SK-N-SH (cell line): ENCODE data around the gene SORL1. TPM values are rescaled to one million over a fixed set of nuclear protein-coding genes. Genes with fewer than 3 reads are reported as not detected.

Source experiments
- CTCF ChIA-PET: fragments of 300-600, 350-600 bp; formaldehyde crosslinking; extraction: SDS; loops from one replicate; lab custom pipeline; 2021; lab: Yijun Ruan, JAX
- POLR2A ChIA-PET: fragments of 350-600 bp; sonication (Branson Sonifier 250); formaldehyde crosslinking; extraction: SDS; loops from one replicate; lab custom pipeline; 2020; ENCODE audit warnings: antibody characterized with exemption, inconsistent platforms; lab: Yijun Ruan, JAX
- DNase-seq: peaks from one replicate; pipeline ENCODE4 v3.0.0; 2012
- H2AFZ ChIP-seq: fragments of 200-600 bp; sonication (generic); 2 replicates; pipeline ENCODE4 v1.8.1; 2016; ENCODE audit warnings: antibody characterized with exemption, mild to moderate bottlenecking, low read depth
- H3F3A ChIP-seq: fragments of 200-600 bp; sonication (generic); replicated peaks from 2 replicates; pipeline ENCODE3; 2016; ENCODE audit warnings: antibody characterized with exemption, mild to moderate bottlenecking; ENCODE audit not compliant: insufficient read depth
- H3K27ac ChIP-seq, 2 experiments: fragments of 200-500 bp in 1 of 2; fragments of 200-600 bp in 1 of 2; sonication (Bioruptor generic) in 1 of 2; sonication (generic), shearing (Covaris generic) in 1 of 2; 2 replicates each; pipeline versions ENCODE4 v1.5.1 to v1.6.1; 2014 to 2016; ENCODE audit warnings: low read depth in 2 of 2, inconsistent platforms in 1 of 2, low read length in 1 of 2, mild to moderate bottlenecking in 1 of 2, mixed read lengths in 1 of 2
- H3K27me3 ChIP-seq: fragments of 200-600 bp; sonication (generic), shearing (Covaris generic); 2 replicates; pipeline ENCODE4 v1.6.1; 2016; ENCODE audit warnings: mixed run types; ENCODE audit not compliant: insufficient read depth
- H3K36me3 ChIP-seq, 2 experiments: fragments of 200-500 bp in 1 of 2; fragments of 200-600 bp in 1 of 2; sonication (Bioruptor generic) in 1 of 2; sonication (generic) in 1 of 2; replicated peaks in 1 of 2; 2 replicates each; pipeline versions ENCODE3 to v1.5.1; 2014 to 2016; ENCODE audit warnings: low read length in 1 of 2, mild to moderate bottlenecking in 1 of 2; ENCODE audit not compliant: insufficient read depth in 2 of 2, control insufficient read depth in 1 of 2
- H3K4me1 ChIP-seq, 2 experiments: fragments of 200-500 bp in 1 of 2; fragments of 200-600 bp in 1 of 2; sonication (Bioruptor generic) in 1 of 2; sonication (generic), shearing (Covaris generic) in 1 of 2; 2 replicates each; pipeline versions ENCODE4 v1.5.1 to v1.6.1; 2014 to 2016; ENCODE audit warnings: low read depth in 1 of 2, low read length in 1 of 2, mixed run types in 1 of 2; ENCODE audit not compliant: insufficient read depth in 2 of 2, control insufficient read depth in 1 of 2
- H3K4me2 ChIP-seq: fragments of 200-600 bp; sonication (generic), shearing (Covaris generic); 2 replicates; pipeline ENCODE4 v1.6.1; 2017; ENCODE audit warnings: mixed run types
- H3K4me3 ChIP-seq, 2 experiments: fragments of 200-500 bp in 1 of 2; fragments of 200-600 bp in 1 of 2; sonication (Bioruptor generic) in 1 of 2; sonication (generic), shearing (Covaris generic) in 1 of 2; 2 replicates each; pipeline versions ENCODE4 v1.5.1 to v1.8.1; 2014 to 2016; ENCODE audit warnings: low read depth in 2 of 2, inconsistent platforms in 1 of 2, low read length in 1 of 2, mild to moderate bottlenecking in 1 of 2, mixed read lengths in 1 of 2, moderate library complexity in 1 of 2
- H3K79me2 ChIP-seq: fragments of 200-600 bp; sonication (generic); 2 replicates; pipeline ENCODE4 v1.8.1; 2017; ENCODE audit warnings: mild to moderate bottlenecking; ENCODE audit not compliant: insufficient read depth
- H3K9ac ChIP-seq: fragments of 200-600 bp; sonication (generic); 2 replicates; pipeline ENCODE4 v1.6.1; 2017; ENCODE audit warnings: mixed run types
- H3K9me2 ChIP-seq: fragments of 200-600 bp; sonication (generic); 2 replicates; pipeline ENCODE4 v1.6.1; 2017; ENCODE audit warnings: mixed run types
- H3K9me3 ChIP-seq: fragments of 200-600 bp; sonication (generic); 2 replicates; pipeline ENCODE4 v1.6.1; 2017; ENCODE audit warnings: mixed run types, mild to moderate bottlenecking, moderate library complexity
- H4K20me1 ChIP-seq: fragments of 200-600 bp; sonication (generic); 2 replicates; pipeline ENCODE4 v1.6.1; 2017; ENCODE audit warnings: mild to moderate bottlenecking, mixed run types; ENCODE audit not compliant: insufficient read depth
- FOXJ3 ChIP-seq: sonication (generic); formaldehyde crosslinking; IDR thresholded peaks from 2 replicates; pipeline ENCODE4 v1.5.1; 2020; ENCODE audit warnings: mild to moderate bottlenecking, missing genetic modification reagents
- GABPA ChIP-seq: IDR thresholded peaks from 2 replicates; pipeline ENCODE4 v1.4.0; 2012; ENCODE audit warnings: low read depth, mild to moderate bottlenecking
- GATA2 ChIP-seq: sonication (generic); formaldehyde crosslinking; IDR thresholded peaks from 2 replicates; pipeline ENCODE4 v1.5.0; 2020; ENCODE audit warnings: mild to moderate bottlenecking, missing genetic modification reagents
- MAX ChIP-seq: IDR thresholded peaks from 2 replicates; pipeline ENCODE4 v1.4.0; 2012; ENCODE audit warnings: low read depth
- RCOR1 ChIP-seq: fragments of 150-350 bp; IDR thresholded peaks from 2 replicates; pipeline ENCODE4 v1.6.1; 2017; ENCODE audit warnings: antibody characterized with exemption, low read length
- RFX5 ChIP-seq: IDR thresholded peaks from 2 replicates; pipeline ENCODE4 v1.6.1; 2012; ENCODE audit warnings: mild to moderate bottlenecking, improper control_type of control experiment, low read length
- RXRA ChIP-seq: IDR thresholded peaks from 2 replicates; pipeline ENCODE4 v1.4.0; 2012; ENCODE audit warnings: low read depth, mild to moderate bottlenecking, borderline replicate concordance
- TCF12 ChIP-seq: IDR thresholded peaks from 2 replicates; pipeline ENCODE4 v1.4.0; 2012
- YY1 ChIP-seq: IDR thresholded peaks from 2 replicates; pipeline ENCODE4 v1.4.0; 2012; ENCODE audit warnings: low read depth, mild to moderate bottlenecking
- WGBS: methylation state at CpG from one replicate; pipeline ENCODE4 v1.1.6; 2017; ENCODE audit warnings: low lambda C conversion rate; 5-methylcytosine and 5-hydroxymethylcytosine counted together
- polyA plus RNA-seq, 3 experiments: library from polyadenylated mRNA; depleted of rRNA; stranded (reverse); fragments of >200 nt; gene quantifications; 2 replicates each; pipeline ENCODE4 v1.2.3, GENCODE V29; 2012
- TF ChIP-seq, protein P1 (sequence below): fragments of 200-600 bp; sonication (generic); IDR thresholded peaks from 2 replicates; pipeline ENCODE4 v1.6.1; 2017; ENCODE audit warnings: antibody characterized with exemption, mild to moderate bottlenecking, moderate library complexity
- TF ChIP-seq, protein P2 (sequence below): IDR thresholded peaks from 2 replicates; pipeline ENCODE4 v1.4.0; 2012; ENCODE audit warnings: low read depth, borderline replicate concordance
- TF ChIP-seq, protein P3 (sequence below): IDR thresholded peaks from 2 replicates; pipeline ENCODE4 v1.4.0; 2012; ENCODE audit warnings: low read depth, borderline replicate concordance

SORL1 gene
- polyA plus RNA-seq, 1 of the 3 experiments (the other 2 are of a cell fraction), result 7.1 TPM

- H3K27me3 ChIP-seq, result no peaks in the 10 kb centered on the region
- TF ChIP-seq MAX, result no peak
- no peak for TF ChIP-seq RCOR1
- no peak for TF ChIP-seq GABPA
- TF ChIP-seq, protein P1, sequence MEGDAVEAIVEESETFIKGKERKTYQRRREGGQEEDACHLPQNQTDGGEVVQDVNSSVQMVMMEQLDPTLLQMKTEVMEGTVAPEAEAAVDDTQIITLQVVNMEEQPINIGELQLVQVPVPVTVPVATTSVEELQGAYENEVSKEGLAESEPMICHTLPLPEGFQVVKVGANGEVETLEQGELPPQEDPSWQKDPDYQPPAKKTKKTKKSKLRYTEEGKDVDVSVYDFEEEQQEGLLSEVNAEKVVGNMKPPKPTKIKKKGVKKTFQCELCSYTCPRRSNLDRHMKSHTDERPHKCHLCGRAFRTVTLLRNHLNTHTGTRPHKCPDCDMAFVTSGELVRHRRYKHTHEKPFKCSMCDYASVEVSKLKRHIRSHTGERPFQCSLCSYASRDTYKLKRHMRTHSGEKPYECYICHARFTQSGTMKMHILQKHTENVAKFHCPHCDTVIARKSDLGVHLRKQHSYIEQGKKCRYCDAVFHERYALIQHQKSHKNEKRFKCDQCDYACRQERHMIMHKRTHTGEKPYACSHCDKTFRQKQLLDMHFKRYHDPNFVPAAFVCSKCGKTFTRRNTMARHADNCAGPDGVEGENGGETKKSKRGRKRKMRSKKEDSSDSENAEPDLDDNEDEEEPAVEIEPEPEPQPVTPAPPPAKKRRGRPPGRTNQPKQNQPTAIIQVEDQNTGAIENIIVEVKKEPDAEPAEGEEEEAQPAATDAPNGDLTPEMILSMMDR, result no peak
- TF ChIP-seq, protein P2, sequence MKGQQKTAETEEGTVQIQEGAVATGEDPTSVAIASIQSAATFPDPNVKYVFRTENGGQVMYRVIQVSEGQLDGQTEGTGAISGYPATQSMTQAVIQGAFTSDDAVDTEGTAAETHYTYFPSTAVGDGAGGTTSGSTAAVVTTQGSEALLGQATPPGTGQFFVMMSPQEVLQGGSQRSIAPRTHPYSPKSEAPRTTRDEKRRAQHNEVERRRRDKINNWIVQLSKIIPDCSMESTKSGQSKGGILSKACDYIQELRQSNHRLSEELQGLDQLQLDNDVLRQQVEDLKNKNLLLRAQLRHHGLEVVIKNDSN, result no peak
- TF ChIP-seq YY1, result no peak
- no peak for TF ChIP-seq RXRA
- TF ChIP-seq, protein P3, sequence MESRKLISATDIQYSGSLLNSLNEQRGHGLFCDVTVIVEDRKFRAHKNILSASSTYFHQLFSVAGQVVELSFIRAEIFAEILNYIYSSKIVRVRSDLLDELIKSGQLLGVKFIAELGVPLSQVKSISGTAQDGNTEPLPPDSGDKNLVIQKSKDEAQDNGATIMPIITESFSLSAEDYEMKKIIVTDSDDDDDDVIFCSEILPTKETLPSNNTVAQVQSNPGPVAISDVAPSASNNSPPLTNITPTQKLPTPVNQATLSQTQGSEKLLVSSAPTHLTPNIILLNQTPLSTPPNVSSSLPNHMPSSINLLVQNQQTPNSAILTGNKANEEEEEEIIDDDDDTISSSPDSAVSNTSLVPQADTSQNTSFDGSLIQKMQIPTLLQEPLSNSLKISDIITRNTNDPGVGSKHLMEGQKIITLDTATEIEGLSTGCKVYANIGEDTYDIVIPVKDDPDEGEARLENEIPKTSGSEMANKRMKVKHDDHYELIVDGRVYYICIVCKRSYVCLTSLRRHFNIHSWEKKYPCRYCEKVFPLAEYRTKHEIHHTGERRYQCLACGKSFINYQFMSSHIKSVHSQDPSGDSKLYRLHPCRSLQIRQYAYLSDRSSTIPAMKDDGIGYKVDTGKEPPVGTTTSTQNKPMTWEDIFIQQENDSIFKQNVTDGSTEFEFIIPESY, result no peak
- no peak for TF ChIP-seq TCF12
- DNase-seq, result no peak
- ChIA-PET CTCF (interaction anchor here (0.8 to 1.3 kb wide), 2 partner anchors 49 to 91 kb away, joined by 3 read pairs; no protein-coding TSS in a partner anchor), POLR2A (no interaction called here)
- H3K4me2 ChIP-seq, result no peak overlapping the region
- no peaks in the 10 kb centered on the region for H3F3A ChIP-seq
- H3K27ac ChIP-seq, result no peak overlapping the region
- H3K36me3 ChIP-seq, result peaks cover 0 to 2% of the 10 kb centered on the region in 2 experiments
- no peaks in the 10 kb centered on the region for H3K9me2 ChIP-seq
- WGBS, result 70% methylated on average over 2 of the region's 2 CpGs
- H3K9me3 ChIP-seq, result no peaks in the 10 kb centered on the region
- no peaks in the 10 kb centered on the region for H3K4me1 ChIP-seq
- H3K4me3 ChIP-seq, result no peak overlapping the region
- H4K20me1 ChIP-seq, result no peaks in the 10 kb centered on the region
- no peak overlapping the region for H2AFZ ChIP-seq
- H3K79me2 ChIP-seq, result no peaks in the 10 kb centered on the region
- H3K9ac ChIP-seq, result no peak overlapping the region
Observed at GRCh38 chr11:121500275-121500674, 48.2 kb downstream of the SORL1 start.

DNA sequence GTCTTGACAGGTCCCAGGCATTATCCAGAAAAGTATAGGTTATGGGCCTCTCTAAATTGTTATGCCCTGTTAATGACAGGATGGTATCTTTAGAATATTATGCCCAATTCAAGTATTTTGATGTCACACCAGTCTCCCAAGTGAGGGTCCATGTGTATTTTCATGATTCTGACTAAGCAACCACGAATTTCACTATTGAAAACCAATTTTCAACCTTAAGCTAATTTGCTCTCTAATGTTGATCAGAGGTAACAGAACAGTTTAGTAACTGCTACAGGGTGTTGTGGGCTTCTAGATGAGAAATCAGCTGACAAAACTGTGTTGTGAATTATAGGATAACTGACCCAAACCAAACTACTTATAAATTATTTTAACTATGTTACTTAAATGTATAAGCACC lies 48.6 kb downstream of the SORL1 start:
- H3K9me2 ChIP-seq, result no peaks in the 10 kb centered on the region
- peaks cover 3% of the 10 kb centered on the region; the same call in 1 of the 2 replicates for H3K9me3 ChIP-seq
- no peak overlapping the region for H3K9ac ChIP-seq
- no peak overlapping the region for H3K4me3 ChIP-seq
- no peaks in the 10 kb centered on the region for H3K27me3 ChIP-seq
- no peaks in the 10 kb centered on the region for H3K4me1 ChIP-seq
- H3K79me2 ChIP-seq, result no peaks in the 10 kb centered on the region
- no peaks in the 10 kb centered on the region for H3F3A ChIP-seq
- ChIA-PET POLR2A (no interaction called here), CTCF (no interaction called here)
- H2AFZ ChIP-seq, result no peak overlapping the region
- no peak for DNase-seq
- H4K20me1 ChIP-seq, result no peaks in the 10 kb centered on the region
- 0% methylated on average over 1 of the region's 1 CpG for WGBS
- no peak for TF ChIP-seq FOXJ3
- TF ChIP-seq GATA2 (CRISPR knock-in tag), result no peak
- no peak for TF ChIP-seq RFX5
- H3K27ac ChIP-seq, result no peak overlapping the region
- no peak overlapping the region for H3K4me2 ChIP-seq
- H3K36me3 ChIP-seq, result peaks cover 0 to 2% of the 10 kb centered on the region in 2 experiments
